ENCODE data around the gene DMD.

- TF ChIP-seq CTCF (IDR thresholded peaks at IDR 0.05) (no peak), POLR2A (IDR thresholded peaks at IDR 0.05) (no peak)
Observed at GRCh38 chrX:32933548-32933947, 277.8 kb downstream of the DMD start.
